Measurements from ENCODE around the gene TRIM44.
A peak's percentile ranks its signal among the peaks of the same experiment; 100 is the strongest.

The TRIM44 gene

DNA sequence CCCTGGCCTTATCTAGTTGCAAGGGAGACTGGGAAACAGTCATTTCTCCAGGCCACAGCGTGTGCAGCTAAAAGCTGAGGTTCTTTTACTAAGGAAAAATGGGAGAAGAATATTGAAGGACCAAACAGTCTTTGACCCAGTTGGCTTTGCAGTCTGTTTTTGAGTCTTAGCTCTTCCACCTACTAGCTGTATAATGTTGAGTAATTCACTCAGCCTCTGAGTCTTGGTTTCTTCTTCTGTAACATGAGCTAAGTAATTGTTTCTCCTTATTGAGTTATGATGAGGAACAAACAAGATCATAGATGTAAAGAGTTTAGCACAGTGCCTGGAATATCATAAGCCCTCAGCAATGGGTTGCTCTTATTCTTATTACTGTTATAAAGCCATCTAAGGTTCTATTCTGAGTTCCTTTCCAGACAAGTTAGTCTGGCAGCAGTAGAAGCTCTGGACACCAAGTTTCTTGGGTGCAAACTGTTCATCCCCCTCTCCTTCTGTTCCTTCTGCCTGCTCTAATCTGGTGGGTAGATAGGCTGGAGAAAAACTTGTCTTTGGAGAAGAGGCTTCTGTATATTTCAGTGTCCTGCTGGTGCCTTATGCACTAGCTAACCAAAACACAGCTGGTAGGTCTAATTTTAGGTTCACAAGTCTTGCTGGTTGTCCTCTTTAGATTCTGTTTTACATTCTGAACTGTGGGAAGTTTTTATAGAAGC lies 13.5 kb downstream of the TRIM44 start:
- Mint-ChIP-seq H3K27me3 (no peaks in the 10 kb centered on the region), H3K4me3 (no peak overlapping the region), H3K36me3 (ENCODE audit: low read depth) (peaks cover 21% of the 10 kb centered on the region), H3K9me3 (no peaks in the 10 kb centered on the region), H3K27ac (no peak overlapping the region), H3K4me1 (ENCODE audit: low read depth) (peaks cover 82% of the 10 kb centered on the region)
- no peak for DNase-seq

DNA sequence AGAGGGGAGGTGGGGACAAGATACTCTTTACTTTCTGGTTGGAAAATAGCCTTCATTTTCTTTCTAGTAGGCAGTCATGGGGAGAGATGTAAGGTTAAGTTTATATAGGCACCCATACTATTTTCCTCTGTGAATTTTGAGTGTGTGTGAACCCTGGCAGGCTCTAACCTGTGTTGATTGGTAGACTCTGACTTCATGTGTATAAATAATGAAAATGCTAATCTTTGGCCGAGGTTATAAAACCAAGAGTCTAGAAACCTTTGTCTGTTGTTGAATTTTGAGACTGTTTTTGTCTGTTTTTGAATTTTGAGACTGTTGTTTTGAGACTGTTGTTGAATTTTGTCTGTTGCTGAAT lies 14.0 kb downstream of the TRIM44 start:
- DNase-seq = no peak
- no peak overlapping the region for H3K27ac Mint-ChIP-seq
- no peaks in the 10 kb centered on the region for H3K9me3 Mint-ChIP-seq
- H3K4me1 Mint-ChIP-seq (ENCODE audit: low read depth) = peaks cover 82% of the 10 kb centered on the region
- peaks cover 25% of the 10 kb centered on the region for H3K36me3 Mint-ChIP-seq (ENCODE audit: low read depth)
- no peaks in the 10 kb centered on the region for H3K27me3 Mint-ChIP-seq
- no peak overlapping the region for H3K4me3 Mint-ChIP-seq

DNA sequence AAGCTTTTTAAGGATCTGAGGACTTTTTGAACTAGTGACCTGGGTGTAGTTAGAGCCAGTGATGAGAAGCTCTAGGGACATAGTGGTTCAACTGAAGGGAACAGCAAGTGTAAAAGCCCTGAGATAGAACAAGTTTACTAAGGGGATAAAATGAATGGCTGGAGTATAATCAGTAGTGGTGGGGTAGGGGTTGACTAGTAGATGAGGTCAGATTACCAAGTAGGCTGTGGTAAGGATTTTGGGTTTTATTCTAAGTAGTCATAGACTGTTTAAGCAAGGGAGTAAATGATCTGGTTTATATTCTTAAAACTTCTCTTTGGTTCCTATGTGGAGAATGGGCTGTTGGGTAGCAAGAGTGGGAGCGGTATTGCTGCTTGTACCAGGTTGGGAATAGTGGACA lies 15.3 kb downstream of the TRIM44 start:
- H3K27ac Mint-ChIP-seq = no peak overlapping the region
- H3K36me3 Mint-ChIP-seq (ENCODE audit: low read depth) = peaks cover 25% of the 10 kb centered on the region
- peaks cover 82% of the 10 kb centered on the region for H3K4me1 Mint-ChIP-seq (ENCODE audit: low read depth)

GRCh38 chr11:35678471-35678870 lies 15.9 kb downstream of the TRIM44 start:
- Mint-ChIP-seq H3K36me3 (ENCODE audit: low read depth) (peaks cover 25% of the 10 kb centered on the region), H3K27me3 (no peaks in the 10 kb centered on the region), H3K9me3 (no peaks in the 10 kb centered on the region), H3K27ac (no peak overlapping the region), H3K4me3 (no peak overlapping the region), H3K4me1 (ENCODE audit: low read depth) (peaks cover 81% of the 10 kb centered on the region)
- no peak for DNase-seq

More for the DNA sequence above, 15.3 kb downstream of the TRIM44 start:
- no peaks in the 10 kb centered on the region for H3K27me3 Mint-ChIP-seq
- no peak overlapping the region for H3K4me3 Mint-ChIP-seq
- no peaks in the 10 kb centered on the region for H3K9me3 Mint-ChIP-seq
- DNase-seq = no peak

DNA sequence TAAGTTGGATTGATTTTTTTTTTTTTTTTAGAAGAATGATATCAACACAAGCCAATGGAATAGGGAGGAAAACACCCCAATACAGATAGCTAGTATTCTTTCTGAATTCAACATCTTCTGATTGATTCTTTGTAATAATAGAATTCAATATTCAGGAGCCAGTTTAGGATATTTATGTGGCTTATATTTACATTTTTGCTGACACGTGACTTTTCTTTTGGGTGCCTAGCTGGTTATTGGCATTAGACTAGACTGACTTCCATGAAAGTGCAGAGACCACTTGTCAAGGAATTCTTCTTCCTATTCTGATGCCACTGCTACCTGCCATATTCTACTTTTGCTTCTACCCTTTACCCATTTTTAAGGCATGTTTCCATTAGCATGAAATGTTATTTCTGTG lies 16.4 kb downstream of the TRIM44 start:
- peaks cover 77% of the 10 kb centered on the region for H3K4me1 Mint-ChIP-seq (ENCODE audit: low read depth)
- no peaks in the 10 kb centered on the region for H3K27me3 Mint-ChIP-seq
- no peak for DNase-seq
- H3K36me3 Mint-ChIP-seq (ENCODE audit: low read depth) = peaks cover 24% of the 10 kb centered on the region
- no peak overlapping the region for H3K27ac Mint-ChIP-seq
- no peaks in the 10 kb centered on the region for H3K9me3 Mint-ChIP-seq
- H3K4me3 Mint-ChIP-seq = no peak overlapping the region

GRCh38 chr11:35680506-35680905 lies 17.9 kb downstream of the TRIM44 start:
- no peaks in the 10 kb centered on the region for H3K27me3 Mint-ChIP-seq
- no peak overlapping the region for H3K27ac Mint-ChIP-seq
- no peaks in the 10 kb centered on the region for H3K9me3 Mint-ChIP-seq
- H3K4me1 Mint-ChIP-seq (ENCODE audit: low read depth) = peaks cover 66% of the 10 kb centered on the region
- peaks cover 27% of the 10 kb centered on the region for H3K36me3 Mint-ChIP-seq (ENCODE audit: low read depth)
- no peak overlapping the region for H3K4me3 Mint-ChIP-seq
- no peak for DNase-seq

DNA sequence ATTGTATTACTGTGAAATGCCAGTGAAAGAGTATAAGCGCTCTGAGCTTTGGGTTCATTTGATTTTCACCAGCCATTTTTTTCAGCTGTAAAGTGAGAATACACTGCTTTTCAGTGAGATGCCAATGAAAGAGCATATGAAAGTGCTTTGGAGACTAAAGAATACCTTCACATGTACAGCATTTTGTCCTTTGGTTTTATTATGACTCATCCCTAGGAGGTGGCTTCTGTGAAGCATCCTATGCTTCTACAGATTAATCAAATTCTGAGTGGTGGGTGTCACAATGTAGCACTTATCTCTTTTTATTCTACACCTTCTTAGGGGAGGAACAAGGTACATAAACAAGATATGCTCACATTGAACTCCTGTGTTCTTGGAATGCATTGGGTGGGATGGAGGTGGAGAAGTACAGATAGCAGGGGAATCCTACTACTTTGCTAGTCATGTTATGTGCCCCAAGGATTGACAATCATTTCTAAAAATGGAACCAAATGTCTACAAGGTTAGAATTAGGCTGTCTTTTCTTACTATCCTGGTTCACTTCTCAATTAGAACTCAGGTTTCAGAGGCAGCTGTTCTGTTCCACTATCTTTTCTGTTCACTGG lies 18.7 kb downstream of the TRIM44 start:
- H3K4me3 Mint-ChIP-seq = no peak overlapping the region
- peaks cover 58% of the 10 kb centered on the region for H3K4me1 Mint-ChIP-seq (ENCODE audit: low read depth)
- H3K36me3 Mint-ChIP-seq (ENCODE audit: low read depth) = peaks cover 34% of the 10 kb centered on the region
- H3K9me3 Mint-ChIP-seq = no peaks in the 10 kb centered on the region
- DNase-seq = no peak
- no peaks in the 10 kb centered on the region for H3K27me3 Mint-ChIP-seq
- H3K27ac Mint-ChIP-seq = peak overlapping the region; percentile 16

DNA sequence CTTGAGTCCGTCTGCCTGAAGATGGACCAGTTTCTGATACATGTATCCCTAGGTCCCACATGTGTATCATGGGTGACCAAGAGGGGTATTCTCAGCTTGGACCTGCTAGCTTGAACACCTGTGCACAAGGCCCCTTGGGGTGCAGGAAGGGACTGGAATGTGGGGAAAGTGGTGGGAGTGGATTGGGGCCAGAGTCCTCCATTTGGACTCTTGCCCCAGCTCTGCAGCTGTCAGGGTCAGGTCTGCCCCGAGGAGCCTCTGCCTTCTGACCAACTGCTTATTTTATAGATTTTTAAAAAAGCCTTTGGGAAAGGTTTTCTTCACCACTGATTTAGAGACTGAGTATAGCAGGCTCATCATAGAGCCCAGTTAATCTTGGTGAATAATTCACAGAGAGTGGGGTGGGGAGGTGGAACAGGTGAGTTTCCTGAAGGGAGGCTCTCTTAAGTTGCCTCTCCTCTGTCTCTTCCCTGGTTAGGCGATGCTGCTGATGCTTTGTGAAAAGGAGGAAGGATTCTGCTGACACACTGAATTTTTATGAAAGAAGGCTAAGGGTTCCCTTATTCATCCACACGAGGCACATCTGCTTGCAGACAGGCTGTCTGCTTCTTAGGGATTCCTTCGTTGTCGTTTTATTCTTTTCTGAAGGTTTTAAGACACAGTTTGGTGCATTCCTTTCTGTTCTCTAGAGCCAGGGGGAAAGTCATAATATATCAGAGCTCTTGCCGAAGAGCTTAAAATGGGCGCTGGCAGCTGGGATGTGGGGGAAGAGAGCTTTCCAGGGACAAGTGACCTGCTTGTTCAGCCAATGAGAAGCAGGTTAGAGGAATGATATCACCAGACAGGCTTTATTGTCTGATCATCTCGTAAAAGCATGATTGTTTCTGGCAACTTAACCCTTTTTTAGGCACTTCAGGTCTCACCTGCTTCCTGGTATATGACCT lies 19.9 kb downstream of the TRIM44 start:
- Mint-ChIP-seq H3K4me1 (ENCODE audit: low read depth) (peaks cover 52% of the 10 kb centered on the region), H3K27me3 (no peaks in the 10 kb centered on the region), H3K4me3 (no peak overlapping the region), H3K9me3 (no peaks in the 10 kb centered on the region), H3K27ac (peak overlapping the region; percentile 40), H3K36me3 (ENCODE audit: low read depth) (peaks cover 47% of the 10 kb centered on the region)
- DNase-seq = no peak

GRCh38 chr11:35683728-35684339 lies 21.3 kb downstream of the TRIM44 start:
- H3K27me3 Mint-ChIP-seq = no peaks in the 10 kb centered on the region
- DNase-seq = no peak
- no peaks in the 10 kb centered on the region for H3K9me3 Mint-ChIP-seq
- H3K36me3 Mint-ChIP-seq (ENCODE audit: low read depth) = peaks cover 55% of the 10 kb centered on the region
- no peak overlapping the region for H3K27ac Mint-ChIP-seq
- H3K4me1 Mint-ChIP-seq (ENCODE audit: low read depth) = peaks cover 54% of the 10 kb centered on the region
- H3K4me3 Mint-ChIP-seq = no peak overlapping the region

GRCh38 chr11:35688023-35688422 lies 25.4 kb downstream of the TRIM44 start:
- H3K9me3 Mint-ChIP-seq = no peaks in the 10 kb centered on the region
- H3K4me3 Mint-ChIP-seq = no peak overlapping the region
- peaks cover 72% of the 10 kb centered on the region for H3K36me3 Mint-ChIP-seq (ENCODE audit: low read depth)
- DNase-seq = no peak
- no peak overlapping the region for H3K27ac Mint-ChIP-seq
- no peaks in the 10 kb centered on the region for H3K27me3 Mint-ChIP-seq
- peaks cover 24% of the 10 kb centered on the region for H3K4me1 Mint-ChIP-seq (ENCODE audit: low read depth)

- Mint-ChIP-seq H3K4me3 (no peak overlapping the region), H3K27me3 (no peaks in the 10 kb centered on the region), H3K36me3 (ENCODE audit: low read depth) (peaks cover 85% of the 10 kb centered on the region), H3K27ac (no peak overlapping the region), H3K4me1 (ENCODE audit: low read depth) (peaks cover 19% of the 10 kb centered on the region), H3K9me3 (no peaks in the 10 kb centered on the region)
- no peak for DNase-seq
These were observed 26.8 kb downstream of the TRIM44 start for GRCh38 chr11:35689081-35689996.

DNA sequence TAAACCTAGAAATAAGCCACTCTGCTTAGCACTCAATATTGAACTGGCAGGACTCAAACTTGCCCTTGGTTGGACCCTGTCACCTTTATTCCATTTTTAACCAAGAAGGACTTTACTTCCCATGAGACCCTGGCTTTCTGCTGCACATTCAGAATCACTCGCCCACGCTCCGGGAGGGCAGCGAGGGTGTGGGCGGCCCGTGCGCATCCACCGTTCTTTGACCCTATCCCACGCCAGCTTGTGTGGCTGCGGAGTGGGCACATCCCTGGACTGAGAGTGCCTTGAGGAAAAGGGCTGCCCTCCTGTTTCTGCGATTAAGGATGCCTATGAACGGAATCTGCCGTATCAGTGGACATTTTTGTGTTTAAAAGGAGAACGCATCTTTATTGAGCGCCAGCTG lies 39.6 kb downstream of the TRIM44 start:
- Mint-ChIP-seq H3K4me1 (ENCODE audit: low read depth) (peaks cover 2% of the 10 kb centered on the region), H3K27ac (no peak overlapping the region), H3K9me3 (no peaks in the 10 kb centered on the region), H3K36me3 (ENCODE audit: low read depth) (peaks cover 35% of the 10 kb centered on the region), H3K4me3 (no peak overlapping the region), H3K27me3 (no peaks in the 10 kb centered on the region)
- no peak for DNase-seq

DNA sequence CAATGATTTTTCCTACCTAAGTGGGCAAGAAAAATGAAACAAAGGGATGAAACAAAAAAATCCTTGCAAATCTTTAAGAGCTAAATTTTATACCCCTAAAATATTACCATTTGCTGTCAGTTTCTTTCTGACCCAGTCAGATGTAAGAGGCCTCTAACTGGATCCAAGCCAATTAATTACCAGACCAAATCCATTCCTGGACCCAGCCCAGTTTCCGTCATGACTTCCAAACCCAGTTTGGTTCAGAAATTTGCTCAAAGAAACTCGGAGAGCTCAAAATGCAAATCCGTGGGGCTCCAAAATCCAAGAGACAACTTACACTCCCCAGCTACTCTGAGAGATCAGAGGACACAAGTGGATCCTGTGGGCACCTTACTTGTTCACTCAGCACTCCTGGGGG lies 46.8 kb downstream of the TRIM44 start:
- Mint-ChIP-seq H3K9me3 (no peaks in the 10 kb centered on the region), H3K4me3 (no peak overlapping the region), H3K36me3 (ENCODE audit: low read depth) (peaks cover 7% of the 10 kb centered on the region), H3K4me1 (ENCODE audit: low read depth) (peaks cover 14% of the 10 kb centered on the region), H3K27me3 (no peaks in the 10 kb centered on the region), H3K27ac (no peak overlapping the region)
- DNase-seq = no peak

All from activated T-cell treated with anti-CD3 and anti-CD28 coated beads, Interleukin-2, amount 50 U/mL, for 24 hours (primary cell).